HK-2 (cell line): Measurements from ENCODE around the gene BRPF1.

Experiments used
- DNase-seq: peaks from one replicate; pipeline ENCODE4 v3.0.0-alpha.2; 2018; ENCODE audit not compliant: unreplicated experiment

BRPF1 gene

GRCh38 chr3:9701006-9701405 is 30.5 kb upstream of the BRPF1 start:
- no peak for DNase-seq

GRCh38 chr3:9701711-9702110 is 29.8 kb upstream of the BRPF1 start:
- no peak for DNase-seq

GRCh38 chr3:9703240-9703639 is 28.3 kb upstream of the BRPF1 start:
- no peak for DNase-seq

- DNase-seq = no peak
Observed at GRCh38 chr3:9703736-9704346, 27.7 kb upstream of the BRPF1 start, which contains the start of gene CPNE9. TSS of gene CPNE9 (plus strand) at chr3:9703833. CDS start at chr3:9703997, 164 bp downstream.

- DNase-seq = peak; percentile 16
Observed at GRCh38 chr3:9704347-9705322, 26.9 kb upstream of the BRPF1 start.

GRCh38 chr3:9710174-9710739 is 21.3 kb upstream of the BRPF1 start:
- no peak for DNase-seq

DNA sequence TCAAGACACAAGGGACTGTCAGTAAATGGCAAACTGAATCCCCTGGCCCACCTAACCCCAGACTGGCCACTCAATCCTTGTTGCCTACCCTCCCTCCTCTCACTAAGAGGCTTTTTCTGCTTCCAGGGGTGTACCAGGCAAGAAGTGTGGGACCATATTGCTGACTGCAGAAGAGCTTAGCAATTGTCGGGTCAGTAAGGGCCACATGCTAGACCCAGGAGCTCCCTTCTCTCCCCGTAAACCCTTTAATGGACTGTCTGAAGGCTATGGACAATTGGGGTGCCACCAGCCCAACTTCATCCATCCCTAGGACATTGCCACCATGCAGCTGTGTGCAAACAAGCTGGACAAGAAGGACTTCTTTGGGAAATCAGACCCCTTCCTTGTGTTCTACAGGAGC is 19.1 kb upstream of the BRPF1 start:
- no peak for DNase-seq

DNA sequence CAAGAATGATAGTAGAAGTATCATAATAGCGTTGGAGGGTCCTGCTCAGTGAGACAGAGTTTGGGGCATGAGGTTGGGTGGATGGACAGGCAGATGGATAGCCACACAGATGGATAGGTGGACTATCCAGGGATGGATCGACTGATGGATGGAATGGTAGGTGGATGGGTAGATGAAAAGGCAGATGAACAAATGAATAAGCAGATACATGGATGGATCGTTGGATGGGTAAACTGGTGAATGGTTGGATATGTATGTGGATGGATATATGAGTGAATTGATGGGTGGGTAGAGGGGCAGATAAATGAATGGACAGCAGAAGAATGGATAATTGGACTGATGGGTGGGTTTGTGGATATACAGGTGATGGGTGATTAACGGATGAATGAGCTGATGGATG is 18.4 kb upstream of the BRPF1 start:
- no peak for DNase-seq

GRCh38 chr3:9715136-9715535 is 16.4 kb upstream of the BRPF1 start:
- DNase-seq = no peak

DNA sequence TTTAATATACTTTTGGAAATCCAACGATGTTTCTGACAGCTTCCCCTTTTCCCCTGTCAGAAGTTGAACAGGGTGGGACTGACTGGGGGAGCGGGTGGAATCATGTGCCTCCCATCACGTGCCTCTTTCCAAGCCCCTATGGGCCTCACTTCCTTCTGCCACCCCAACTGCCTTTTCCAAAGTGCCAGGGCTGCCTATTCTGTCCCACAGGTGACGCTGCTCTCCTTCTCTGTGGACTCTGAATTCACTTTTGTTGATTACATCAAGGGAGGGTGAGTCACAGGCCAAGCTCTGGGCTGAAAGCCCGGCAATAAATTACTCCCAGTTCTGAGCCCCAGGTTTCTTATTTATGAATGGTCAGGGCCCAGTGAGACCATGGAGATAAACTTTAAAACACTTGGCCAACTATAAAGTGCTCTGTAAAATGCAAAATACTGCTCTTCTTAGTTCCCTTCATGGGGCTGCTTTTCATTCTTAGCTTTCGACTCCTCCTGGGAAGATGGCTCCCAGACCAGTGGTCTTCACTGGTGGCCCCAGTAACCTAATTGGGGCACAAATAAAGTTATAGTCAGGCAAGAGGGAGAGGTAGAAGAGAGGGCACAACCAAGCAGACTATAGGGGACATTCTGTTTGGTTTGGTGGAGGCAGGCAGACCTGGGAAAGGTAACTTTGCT is 15.6 kb upstream of the BRPF1 start:
- DNase-seq = peak; percentile 63

DNA sequence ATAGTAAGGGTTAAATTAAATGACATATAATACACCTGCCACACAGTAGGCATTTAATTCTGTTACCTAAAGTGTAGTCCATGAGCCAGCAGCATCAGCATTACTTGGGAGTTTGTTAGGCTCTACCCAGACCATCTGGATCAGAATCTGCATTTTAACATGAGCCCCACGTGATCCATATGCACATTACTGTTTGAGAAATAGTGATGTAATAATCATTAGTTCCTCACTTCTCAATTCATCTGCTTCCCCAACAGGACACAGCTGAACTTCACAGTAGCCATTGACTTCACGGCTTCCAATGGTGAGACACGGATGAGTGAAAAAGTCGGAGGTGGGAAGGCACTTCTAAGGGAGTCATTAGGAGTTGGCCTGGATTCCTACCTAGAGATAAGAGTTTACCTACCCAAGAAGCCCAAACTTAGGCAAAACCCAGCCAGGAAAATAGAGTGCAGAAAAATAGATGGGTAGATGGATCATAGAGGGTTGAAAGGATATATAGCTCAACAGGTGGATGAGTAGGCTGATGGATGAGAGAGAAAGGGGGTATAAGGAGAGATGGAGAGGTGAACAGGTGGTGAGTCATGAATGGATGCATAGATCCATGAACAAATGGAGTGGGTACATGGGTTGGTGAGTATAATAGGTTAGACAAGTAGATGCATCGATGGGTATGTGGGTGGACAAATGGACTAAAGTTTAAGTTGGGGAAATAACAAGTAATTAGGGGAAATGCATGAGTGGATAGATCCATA is 14.6 kb upstream of the BRPF1 start:
- no peak for DNase-seq

DNA sequence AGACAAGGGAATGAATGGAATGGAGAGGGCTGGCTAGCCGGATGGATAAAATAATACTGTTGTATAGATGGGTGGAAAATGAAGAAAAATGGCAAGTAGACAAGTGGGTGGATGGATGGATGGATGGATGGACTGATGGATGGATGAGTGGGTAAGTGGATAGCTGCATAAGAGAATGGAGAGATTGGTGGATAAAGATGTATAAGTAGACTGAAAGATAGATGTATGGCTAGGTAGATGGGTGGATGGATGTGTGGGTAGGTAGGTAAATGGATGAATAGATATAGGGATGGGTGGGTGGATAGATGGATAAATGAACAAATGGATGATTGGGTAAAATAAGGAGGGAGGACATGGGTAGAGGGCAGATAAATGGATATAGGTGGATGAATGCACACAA is 14.0 kb upstream of the BRPF1 start:
- DNase-seq = no peak

GRCh38 chr3:9718118-9718517 is 13.4 kb upstream of the BRPF1 start:
- no peak for DNase-seq

GRCh38 chr3:9721015-9721699 is 10.4 kb upstream of the BRPF1 start:
- peak; percentile 24 for DNase-seq

DNA sequence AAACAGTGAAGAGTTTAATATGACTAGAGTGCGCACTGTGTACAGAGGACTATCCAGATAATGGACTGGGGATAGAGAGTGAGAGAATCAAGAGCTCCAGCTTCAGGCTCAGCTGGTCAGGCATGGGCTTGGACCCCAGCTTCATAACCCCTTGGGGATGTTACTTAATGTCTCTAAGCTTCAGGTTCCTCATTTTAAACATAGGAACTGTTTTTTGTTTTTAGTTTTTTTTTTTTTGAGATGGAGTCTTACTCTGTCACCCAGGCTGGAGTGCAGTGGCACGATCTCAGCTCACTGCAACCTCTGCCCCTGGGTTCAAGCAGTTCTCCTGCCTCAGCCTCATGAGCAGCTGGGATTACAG is 9.9 kb upstream of the BRPF1 start:
- DNase-seq = no peak

DNA sequence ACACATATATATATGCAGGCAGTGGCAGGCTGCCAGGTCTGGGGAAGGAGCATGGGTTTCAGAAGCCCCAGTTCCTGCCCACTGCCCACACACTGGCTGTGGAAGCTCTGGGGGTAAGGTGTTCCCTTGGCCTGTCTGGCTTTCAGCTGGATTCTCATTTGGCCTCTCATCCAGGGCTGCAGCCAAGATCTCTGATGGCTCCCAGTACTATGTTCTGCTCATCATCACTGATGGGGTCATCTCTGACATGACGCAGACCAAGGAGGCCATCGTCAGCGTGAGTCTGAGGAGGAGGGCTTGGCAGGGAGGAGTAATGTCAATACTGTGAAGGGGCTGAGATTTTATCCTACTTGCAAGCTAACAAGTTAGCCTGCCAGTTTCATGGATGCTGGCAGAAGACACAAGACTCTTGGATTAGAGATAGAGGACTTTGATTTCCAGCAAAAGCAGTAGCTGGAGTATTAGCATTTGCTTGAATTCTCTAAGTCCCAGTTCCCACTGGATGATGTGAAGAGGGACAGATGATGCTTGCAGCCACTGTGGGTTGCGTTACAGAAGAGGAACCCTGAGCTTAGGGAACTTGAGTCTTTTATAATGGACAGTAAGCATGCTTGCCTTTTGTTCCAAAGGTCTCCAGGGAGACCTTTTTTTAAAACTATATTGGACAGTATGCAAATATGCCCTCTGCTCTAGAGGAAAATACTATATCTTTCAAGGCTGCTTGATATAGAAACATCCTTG is 5.6 kb upstream of the BRPF1 start:
- DNase-seq = no peak

DNA sequence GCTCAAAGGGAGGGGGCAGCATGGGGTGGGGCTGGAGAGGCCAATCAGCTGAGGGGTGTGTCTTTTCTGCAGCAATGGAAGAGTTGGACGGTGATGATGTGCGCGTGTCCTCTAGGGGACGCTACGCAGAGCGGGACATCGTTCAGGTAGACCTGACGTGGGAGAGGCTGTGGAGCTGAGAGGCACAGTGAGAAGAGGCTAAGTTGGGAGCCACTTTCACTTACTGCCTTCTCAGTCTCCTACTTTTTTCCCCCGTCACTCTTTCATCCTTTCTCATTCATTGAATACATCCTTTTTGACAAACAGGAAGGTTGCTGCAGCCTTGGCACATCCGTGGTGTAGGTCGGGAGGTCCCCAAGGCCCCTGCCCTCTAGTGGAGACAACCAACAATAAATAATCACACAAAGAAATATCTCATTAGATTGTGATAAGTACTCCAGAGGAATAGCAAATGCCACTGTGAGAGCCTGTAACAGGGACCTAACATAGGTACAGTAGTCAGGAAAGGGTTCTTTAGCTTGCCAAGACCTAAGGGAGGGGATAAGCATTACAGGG is 4.4 kb upstream of the BRPF1 start:
- DNase-seq = no peak

- DNase-seq = no peak
Observed at GRCh38 chr3:9727743-9728142, 3.8 kb upstream of the BRPF1 start.

DNA sequence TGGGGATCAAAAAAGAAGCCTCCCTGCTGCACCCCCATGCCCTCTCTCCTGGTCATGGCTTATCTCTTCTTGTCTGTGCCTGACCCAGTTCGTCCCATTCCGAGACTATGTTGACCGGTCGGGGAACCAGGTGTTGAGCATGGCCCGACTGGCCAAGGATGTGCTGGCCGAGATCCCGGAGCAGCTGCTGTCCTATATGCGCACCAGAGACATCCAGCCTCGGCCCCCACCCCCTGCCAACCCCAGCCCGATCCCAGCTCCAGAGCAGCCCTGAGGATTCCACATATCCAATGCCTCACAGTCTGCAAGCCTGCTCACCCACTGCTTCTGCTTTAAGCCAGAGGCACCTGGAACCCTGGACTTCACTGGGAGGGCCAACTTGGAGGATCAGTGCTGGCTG is 2.1 kb upstream of the BRPF1 start:
- DNase-seq = no peak

DNA sequence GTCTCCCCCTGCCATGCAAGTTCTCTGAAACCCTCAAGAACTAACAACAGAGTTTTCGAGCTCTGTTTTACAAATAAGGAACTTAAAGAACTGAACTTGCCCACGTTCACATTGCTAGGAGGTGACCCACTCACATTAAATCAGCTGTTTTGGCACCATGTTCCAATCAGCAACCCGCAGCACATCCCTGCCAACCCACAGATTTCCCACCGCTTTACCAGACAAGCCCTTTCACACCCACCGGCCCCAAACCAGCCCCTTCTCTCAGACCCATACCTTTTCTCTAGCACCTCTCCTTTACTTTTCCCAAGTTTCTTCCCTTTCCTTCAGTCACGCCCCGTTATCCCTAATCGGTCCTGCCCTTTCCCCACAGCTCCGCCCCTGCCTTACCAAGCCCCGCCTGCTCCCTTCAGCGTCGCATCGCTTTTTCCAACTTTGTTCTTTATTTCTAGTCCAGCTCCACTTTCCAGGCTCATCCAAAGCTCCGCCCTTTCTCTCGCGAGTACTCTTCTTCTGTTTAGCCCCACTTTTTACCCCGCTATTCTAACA is 804 bp upstream of the BRPF1 start:
- no peak for DNase-seq
